Measurements from ENCODE around the gene SLC45A2.
"Not testable (repeated sequence)": the region's sequence is repeated elsewhere in the genome, so short reads cannot be mapped to it uniquely, and the experiment has no call there.

SLC45A2 gene

DNA sequence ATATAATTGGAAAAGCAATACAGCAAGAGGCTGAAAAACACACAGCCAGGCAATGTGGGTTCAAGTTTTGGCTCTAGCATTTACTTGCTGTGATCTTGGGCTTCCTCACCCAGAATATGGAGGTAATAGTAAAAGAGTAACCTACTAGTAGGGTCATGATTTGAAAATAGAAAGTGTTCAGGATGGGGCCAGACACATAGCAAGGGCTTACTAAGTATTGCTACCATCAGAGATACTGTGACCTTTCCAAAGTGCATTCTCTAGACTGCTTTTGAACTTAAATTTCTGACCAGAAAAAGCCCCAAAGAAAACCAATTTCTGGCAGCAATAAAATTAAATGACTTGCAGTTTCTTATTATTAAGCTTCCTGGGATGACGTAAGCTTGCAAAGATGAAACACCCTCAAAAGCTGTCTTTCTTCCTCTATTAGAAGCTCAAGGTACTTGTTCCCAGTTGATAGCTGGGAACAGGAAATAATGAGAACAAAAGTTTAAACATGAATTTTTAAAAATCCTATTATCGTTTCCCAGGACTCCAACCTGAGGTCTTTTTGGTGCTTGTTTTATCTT is 20.3 kb downstream of the SLC45A2 start:
- no peak for DNase-seq

- DNase-seq = no peak
These were observed 26.3 kb downstream of the SLC45A2 start for GRCh38 chr5:33958176-33958575.

GRCh38 chr5:33957577-33958150 is 26.8 kb downstream of the SLC45A2 start:
- DNase-seq = no peak

GRCh38 chr5:33952175-33952574 is 32.3 kb downstream of the SLC45A2 start:
- not testable (repeated sequence) for DNase-seq

DNA sequence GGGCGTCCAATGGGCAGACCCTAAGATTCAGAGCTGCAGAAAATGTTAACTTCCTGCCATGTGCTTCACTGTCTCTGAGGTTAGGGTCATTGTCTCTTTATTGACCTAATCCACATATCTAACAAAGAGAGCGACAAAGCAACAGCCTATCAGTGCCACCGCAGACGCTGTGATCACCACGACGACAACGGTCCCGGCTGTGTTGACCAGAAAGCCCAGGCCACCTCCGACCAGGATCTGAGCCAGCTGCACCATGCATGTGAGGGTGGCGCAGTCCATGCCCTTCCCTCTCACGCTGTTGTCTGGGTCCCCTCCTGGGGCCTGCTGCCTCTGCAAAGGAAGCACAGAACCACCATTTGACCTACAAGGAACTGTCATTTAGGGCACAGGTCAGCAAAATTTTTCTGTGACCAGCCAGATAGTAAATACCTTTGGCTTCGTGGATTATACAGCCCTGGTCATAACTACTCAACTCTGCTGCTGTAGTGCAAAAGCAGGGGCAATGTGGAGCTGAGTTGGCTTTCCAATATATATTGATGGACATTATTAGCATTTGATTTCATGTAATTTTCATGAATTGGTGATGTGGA is 39.9 kb downstream of the SLC45A2 start:
- no peak for DNase-seq

DNA sequence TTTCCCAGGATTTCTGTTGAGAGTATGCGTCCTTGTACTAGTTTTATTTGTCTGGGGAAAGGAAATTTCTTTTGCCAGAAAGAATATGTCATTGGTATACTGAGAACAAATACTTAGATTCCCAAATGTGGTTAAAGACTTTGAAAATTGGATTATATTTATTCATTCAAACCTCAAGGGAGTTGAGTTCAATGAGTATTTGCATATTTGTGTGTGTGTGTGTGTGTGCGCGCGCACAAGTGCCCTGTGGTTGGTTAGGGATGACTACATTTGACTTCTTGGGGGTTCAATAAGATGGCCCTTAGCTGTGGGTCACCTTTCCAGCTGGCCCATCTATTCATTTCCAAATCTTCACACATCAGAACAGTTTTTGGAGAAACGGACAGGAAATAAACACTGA is 43.4 kb downstream of the SLC45A2 start:
- no peak for DNase-seq

DNA sequence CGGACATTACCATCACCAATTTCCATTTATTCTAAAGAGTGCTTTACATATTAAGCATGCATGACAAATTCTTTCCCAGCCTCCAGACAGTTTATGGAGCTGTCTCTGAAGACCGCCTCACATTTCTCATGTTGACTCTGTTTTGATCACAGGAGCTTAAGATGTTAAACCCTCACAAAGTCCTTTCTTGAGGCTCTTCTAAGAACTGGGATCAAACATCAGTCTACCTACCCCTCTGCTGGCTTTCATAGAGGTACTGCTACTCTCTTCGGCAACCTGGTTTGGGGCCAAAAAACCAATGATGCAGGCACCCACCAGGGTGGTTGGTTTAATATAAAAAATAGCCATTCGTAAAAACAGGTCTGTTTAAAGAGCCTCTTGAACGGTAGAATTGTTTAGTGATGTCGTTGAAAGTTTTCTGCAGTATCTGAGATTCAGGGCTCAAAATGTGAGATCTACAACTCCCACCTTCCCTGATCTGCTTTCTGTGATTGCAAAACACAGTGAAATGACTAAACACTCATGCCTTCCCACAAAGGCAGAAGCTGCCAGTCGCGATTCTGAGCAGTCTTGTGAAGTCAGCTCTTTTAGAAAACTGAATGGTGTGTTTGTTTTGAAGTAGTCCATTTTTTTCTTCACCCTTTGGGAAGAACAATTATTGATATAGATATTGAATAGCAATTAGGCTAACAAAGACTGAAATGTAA is 44.8 kb downstream of the SLC45A2 start:
- DNase-seq = no peak

DNA sequence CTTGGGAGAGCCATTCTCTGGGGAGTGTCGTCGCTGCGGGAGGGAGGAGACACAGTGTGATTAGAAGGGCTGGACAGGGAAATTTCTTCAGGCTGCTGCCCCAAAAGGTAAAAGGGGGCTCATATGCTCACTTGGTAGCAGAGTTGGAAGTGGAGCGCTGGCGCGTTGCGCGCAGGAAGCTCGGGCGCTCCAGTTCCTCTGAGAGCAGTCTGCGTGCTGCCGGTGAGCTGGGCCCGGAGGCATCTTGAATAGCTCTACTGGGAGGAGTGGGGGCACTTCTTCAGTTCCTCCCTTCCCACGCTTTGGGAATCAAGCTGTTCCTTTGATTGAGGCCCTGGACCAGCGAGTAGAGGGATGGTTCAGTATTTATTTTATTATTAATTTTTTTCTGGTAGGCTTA is 45.6 kb downstream of the SLC45A2 start:
- no peak for DNase-seq

- no peak for DNase-seq
These were observed 46.0 kb downstream of the SLC45A2 start for GRCh38 chr5:33938507-33938796.

DNA sequence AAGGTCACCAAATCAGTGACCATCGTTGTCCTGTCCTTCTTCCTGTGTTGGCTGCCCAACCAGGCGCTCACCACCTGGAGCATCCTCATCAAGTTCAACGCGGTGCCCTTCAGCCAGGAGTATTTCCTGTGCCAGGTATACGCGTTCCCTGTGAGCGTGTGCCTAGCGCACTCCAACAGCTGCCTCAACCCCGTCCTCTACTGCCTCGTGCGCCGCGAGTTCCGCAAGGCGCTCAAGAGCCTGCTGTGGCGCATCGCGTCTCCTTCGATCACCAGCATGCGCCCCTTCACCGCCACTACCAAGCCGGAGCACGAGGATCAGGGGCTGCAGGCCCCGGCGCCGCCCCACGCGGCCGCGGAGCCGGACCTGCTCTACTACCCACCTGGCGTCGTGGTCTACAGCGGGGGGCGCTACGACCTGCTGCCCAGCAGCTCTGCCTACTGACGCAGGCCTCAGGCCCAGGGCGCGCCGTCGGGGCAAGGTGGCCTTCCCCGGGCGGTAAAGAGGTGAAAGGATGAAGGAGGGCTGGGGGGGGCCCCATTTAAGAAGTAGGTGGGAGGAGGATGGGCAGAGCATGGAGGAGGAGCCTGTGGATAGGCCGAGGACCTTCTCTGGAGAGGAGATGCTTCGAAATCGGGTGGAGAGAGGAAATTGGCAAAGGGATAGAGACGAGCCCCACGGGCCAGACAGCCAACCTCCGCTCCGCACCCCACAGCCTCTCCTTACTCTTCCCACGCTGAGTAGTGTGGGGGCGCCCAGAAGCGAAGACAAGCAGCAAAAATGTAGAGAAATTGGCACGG is 46.6 kb downstream of the SLC45A2 start:
- no peak for DNase-seq

DNA sequence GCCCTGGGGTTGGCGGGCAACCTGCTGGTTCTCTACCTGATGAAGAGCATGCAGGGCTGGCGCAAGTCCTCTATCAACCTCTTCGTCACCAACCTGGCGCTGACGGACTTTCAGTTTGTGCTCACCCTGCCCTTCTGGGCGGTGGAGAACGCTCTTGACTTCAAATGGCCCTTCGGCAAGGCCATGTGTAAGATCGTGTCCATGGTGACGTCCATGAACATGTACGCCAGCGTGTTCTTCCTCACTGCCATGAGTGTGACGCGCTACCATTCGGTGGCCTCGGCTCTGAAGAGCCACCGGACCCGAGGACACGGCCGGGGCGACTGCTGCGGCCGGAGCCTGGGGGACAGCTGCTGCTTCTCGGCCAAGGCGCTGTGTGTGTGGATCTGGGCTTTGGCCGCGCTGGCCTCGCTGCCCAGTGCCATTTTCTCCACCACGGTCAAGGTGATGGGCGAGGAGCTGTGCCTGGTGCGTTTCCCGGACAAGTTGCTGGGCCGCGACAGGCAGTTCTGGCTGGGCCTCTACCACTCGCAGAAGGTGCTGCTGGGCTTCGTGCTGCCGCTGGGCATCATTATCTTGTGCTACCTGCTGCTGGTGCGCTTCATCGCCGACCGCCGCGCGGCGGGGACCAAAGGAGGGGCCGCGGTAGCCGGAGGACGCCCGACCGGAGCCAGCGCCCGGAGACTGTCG is 47.3 kb downstream of the SLC45A2 start:
- no peak for DNase-seq

DNA sequence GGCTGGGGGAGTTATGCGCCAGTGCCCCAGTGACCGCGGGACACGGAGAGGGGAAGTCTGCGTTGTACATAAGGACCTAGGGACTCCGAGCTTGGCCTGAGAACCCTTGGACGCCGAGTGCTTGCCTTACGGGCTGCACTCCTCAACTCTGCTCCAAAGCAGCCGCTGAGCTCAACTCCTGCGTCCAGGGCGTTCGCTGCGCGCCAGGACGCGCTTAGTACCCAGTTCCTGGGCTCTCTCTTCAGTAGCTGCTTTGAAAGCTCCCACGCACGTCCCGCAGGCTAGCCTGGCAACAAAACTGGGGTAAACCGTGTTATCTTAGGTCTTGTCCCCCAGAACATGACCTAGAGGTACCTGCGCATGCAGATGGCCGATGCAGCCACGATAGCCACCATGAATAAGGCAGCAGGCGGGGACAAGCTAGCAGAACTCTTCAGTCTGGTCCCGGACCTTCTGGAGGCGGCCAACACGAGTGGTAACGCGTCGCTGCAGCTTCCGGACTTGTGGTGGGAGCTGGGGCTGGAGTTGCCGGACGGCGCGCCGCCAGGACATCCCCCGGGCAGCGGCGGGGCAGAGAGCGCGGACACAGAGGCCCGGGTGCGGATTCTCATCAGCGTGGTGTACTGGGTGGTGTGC is 48.0 kb downstream of the SLC45A2 start, which contains the start of gene RXFP3:
Gene RXFP3, plus strand, starts transcription at position 6 of the 636 bp plus-strand sequence. Its CDS starts 355 bp downstream, at position 361.
- no peak for DNase-seq

DNA sequence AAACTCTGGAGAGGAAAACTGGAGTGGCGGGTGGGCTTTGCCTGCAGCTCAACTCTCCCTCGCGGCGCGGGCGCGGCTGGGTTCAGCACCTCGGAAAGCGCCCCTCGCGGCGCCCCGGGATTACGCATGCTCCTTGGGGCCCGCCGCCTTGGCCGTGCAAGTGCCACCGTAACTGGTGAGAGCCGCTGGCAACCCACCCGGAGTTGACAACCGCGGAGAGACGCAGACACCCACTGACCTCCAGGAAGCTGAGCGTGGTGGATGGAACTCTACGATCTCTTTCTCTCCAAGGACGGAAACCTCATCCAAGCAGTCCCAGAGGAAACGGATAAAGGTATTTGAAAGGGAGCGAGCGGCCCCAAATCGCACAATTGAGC is 48.5 kb downstream of the SLC45A2 start:
- DNase-seq = no peak

- no peak for DNase-seq
These were observed 50.3 kb downstream of the SLC45A2 start for GRCh38 chr5:33934176-33934575.

DNA sequence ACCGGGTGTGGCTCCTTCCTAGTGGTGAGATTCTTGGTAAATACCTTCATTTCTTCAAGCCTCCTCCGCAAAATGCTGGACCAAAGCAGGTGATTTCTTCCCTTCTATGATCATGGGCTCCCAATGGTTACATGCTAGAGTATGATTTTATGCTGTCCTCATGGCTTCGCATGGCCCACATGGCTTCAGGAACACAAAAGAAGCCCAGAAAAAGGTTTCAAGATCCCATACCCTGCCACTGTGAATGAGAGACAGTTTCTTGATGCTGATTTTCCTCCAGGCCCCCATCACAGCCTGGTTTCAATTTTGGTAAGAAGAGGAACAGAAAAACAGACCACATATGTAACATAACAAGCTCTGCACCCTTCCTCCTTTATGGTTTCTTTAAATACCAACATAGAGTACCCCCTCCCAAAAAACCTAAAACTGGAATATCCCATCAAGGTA is 50.7 kb downstream of the SLC45A2 start:
- DNase-seq = no peak

GRCh38 chr5:33931136-33931535 is 53.4 kb downstream of the SLC45A2 start:
- no peak for DNase-seq

DNA sequence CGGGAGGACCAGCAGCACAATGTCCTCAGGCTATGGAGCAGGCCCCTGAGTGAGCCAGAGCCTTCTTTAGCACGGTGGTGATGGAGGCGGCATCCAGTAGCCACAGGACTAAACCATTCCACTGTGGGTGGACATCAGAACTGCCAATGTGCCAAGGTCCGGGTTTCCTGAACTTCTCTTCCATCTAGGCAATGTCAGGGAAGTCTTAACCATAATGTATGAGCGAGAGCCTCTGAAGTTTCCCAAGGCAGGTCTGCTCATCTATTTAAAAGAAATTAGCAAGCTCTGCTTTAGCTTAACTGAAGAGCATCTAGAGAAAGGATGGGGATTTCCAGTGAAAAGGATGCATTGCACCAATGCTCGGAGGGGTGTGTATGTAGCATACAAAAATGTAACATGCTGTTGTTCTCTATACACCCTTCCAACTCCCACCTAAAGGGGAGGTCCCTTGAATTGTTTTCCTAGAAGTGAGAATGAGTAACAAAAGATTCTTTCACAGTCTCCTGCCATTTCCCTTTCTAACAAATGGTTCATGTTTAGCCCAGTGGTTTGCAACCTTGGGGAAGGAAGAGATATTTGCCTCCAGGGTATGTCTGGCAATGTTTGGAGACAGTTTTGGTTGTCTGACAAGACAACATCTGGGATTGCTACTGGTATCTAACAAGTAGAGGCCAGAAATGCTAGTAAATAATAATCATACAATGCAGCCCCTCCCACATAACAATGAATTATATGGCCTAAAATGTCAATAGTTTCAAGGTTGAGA is 54.4 kb downstream of the SLC45A2 start:
- no peak for DNase-seq

DNA sequence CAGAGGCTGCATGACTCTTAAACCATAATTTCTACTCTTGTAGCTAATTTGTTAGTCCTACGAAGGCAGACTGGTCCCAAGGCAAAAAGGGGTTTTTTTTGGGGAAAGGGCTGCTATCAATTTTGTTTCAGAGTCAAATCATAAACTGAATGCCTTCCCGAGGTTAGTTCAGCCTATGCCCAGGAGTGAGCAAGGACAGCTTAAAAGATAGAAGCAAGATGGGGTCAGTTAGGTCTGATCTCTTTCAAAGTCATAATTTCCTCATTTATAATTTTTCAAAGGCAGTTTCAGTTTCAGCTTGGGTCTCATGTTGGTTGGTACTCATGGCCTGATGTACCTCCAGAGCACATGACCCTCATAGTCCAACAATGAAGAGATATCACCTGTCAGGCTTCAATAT is 56.2 kb downstream of the SLC45A2 start:
- no peak for DNase-seq

GRCh38 chr5:33927685-33928084 is 56.8 kb downstream of the SLC45A2 start:
- DNase-seq = no peak

DNA sequence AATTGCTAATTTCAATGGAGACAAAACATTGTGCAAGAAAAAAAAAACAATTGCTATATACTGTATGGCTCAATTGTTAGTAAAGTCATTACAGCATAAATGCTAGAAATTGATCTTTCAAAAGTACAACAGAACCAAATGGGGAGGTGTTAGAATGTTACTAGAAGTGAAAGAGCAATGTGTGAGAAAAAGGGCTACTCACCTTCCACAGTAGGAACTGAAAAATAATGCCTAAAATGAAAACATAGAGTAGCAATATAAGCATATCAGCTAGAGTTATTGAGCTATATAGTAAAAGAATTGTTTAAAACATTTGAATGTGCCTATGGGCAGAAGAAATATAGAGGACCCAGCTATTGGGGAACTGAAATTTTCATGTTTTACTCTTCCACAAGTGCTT is 59.2 kb downstream of the SLC45A2 start:
- DNase-seq = no peak

DNA sequence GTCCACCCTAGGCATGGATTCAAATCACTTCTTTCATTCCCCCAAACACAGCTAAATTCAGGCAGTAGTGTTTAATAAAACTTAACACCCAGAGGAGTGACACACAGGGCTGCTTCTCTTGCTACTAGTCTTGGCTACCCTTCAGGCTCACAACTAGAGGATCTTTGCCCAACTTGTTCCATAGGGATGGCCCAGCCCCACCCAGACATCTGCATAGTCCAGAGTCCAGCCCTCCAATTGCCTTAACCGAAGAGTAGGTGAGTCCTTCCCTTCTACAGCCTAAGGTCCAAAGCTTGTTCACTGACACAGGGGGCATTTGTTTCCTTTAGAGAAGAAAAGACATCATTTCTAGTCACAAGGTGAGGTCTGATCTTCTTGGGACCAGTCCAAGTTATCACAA is 63.5 kb downstream of the SLC45A2 start:
- DNase-seq = no peak

All from activated gamma-delta T cell (primary cell).